Adrenal gland (tissue), 12 donors: Measurements from ENCODE around the gene PEPD. TPM values are rescaled to one million over a fixed set of nuclear protein-coding genes. Genes with fewer than 3 reads are reported as not detected.

Source experiments
- DNase-seq, 7 donors: peaks; one replicate each; pipeline ENCODE4 v3.0.0-alpha.2; 2019 to 2020
- H3K27ac ChIP-seq, 5 donors: fragments of 200-600 bp; sonication (generic) in 4 of 5; 1 replicate in 3 of 5; 2 replicates in 2 of 5; pipeline versions ENCODE4 v1.5.1 to v1.8.0; 2016 to 2020; ENCODE audit warnings: mild to moderate bottlenecking in 1 of 5
- H3K27me3 ChIP-seq: fragments of 200-600 bp; 2 replicates; pipeline ENCODE4 v1.8.0; 2021
- H3K36me3 ChIP-seq, 2 donors: fragments of 200-600 bp; replicated peaks in 1 of 2; 1 replicate in 1 of 2; 2 replicates in 1 of 2; pipeline versions ENCODE4 v1.5.1 to v1.8.0; 2018 to 2022
- H3K4me1 ChIP-seq, 2 donors: fragments of 200-600 bp; replicated peaks in 1 of 2; 1 replicate in 1 of 2; 2 replicates in 1 of 2; pipeline versions ENCODE4 v1.5.1 to v1.8.0; 2018 to 2021
- H3K4me3 ChIP-seq, 4 donors: fragments of 200-600 bp; sonication (generic) in 3 of 4; one replicate each; pipeline ENCODE4 v1.5.1; 2016 to 2018
- H3K9me3 ChIP-seq, 3 donors: fragments of 200-600 bp; sonication (generic) in 1 of 3; replicated peaks in 1 of 3; 1 replicate in 2 of 3; 2 replicates in 1 of 3; pipeline versions ENCODE4 v1.5.1 to v1.8.0; 2016 to 2021
- POLR2A ChIP-seq, 2 donors: fragments of 450-650 bp; IDR thresholded peaks; one replicate each; pipeline ENCODE4 v1.6.1; 2017; ENCODE audit warnings: antibody characterized with exemption in 2 of 2, mild to moderate bottlenecking in 2 of 2, moderate library complexity in 1 of 2
- WGBS, 4 donors: extraction: QIAGEN DNeasy Blood & Tissue Kit in 2 of 4; methylation state at CpG; one replicate each; pipeline versions ENCODE4 v1.1.5 to v1.1.7; 2013 to 2017; 5-methylcytosine and 5-hydroxymethylcytosine counted together
- intact Hi-C, 2 donors: fragments of 100-400 bp; cut with DNase I; formaldehyde crosslinking; loops; one replicate each; pipeline versions ENCODE4 v1.14.1 to v1.15.0; 2022 to 2023
- polyA plus RNA-seq, 3 donors: library from polyadenylated mRNA; stranded (reverse); fragments of 200-250 nt in 2 of 3; fragments of 350-450 nt in 1 of 3; fragmentation: Illumina TruSeq in 1 of 3; extraction: RNeasy Lipid Tissue Mini Kit (QIAGEN cat#74804) in 1 of 3; gene quantifications; one replicate each; pipeline ENCODE4 v1.2.3, GENCODE V29; 2013 to 2014
- total RNA-seq, 9 donors: library from RNA; depleted of rRNA in 4 of 9; stranded (reverse); fragments of >200 nt in 4 of 9; fragments of 120-200 nt in 1 of 9; fragmentation: NEBNext Ultra II Directional in 1 of 9; extraction: Animal tissue kit (Norgen Biotek cat#: 25700) in 1 of 9; gene quantifications; one replicate each; pipeline versions ENCODE4 v1.1.0 to v1.2.4, GENCODE V29; 2013 to 2023
- TF ChIP-seq, protein P1 (sequence below), 6 experiments: fragments of 450-650 bp in 4 of 6; fragments of 200-600 bp in 2 of 6; sonication (generic) in 1 of 6; IDR thresholded peaks; 1 replicate in 5 of 6; 2 replicates in 1 of 6; pipeline versions ENCODE4 v1.5.1 to v1.8.0; 2016 to 2021; ENCODE audit warnings: antibody characterized with exemption in 6 of 6, mild to moderate bottlenecking in 2 of 6, moderate library complexity in 1 of 6
- donor health status: healthy with polysubstance abuse.
- donor health status: Bipolar disorder and iron deficiency.
- donor health status: DM: yes; HTN: yes; CAD: no.
- donor health status: DM: no; HTN: no; CAD: no.
- donor health status: DM: no; HTN: no; CAD: no.
- donor health status: DM: yes; HTN: yes; CAD: no.

PEPD gene
- total and polyA plus RNA-seq, 12 donors, result 24.4 to 311 (median 116) TPM

DNA sequence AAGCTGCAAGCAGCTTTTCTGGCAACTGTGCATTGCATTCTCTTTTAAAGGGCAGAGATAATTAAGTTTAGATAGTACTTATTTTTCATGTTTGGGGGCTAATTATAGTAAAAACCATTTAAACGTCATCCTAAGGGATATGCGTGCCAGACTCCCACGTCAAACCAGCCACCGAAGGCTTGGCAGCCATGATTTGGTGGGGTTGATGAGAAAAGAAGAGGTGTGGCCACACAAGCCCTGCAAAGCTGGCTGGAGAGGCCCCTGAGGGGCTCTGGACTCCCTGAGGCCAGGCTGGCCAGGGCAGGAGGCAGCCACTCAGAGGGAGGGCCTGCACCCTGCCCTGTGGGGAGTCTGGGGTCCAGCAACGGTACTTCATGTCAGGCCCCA lies 17.5 kb downstream of the PEPD start:
- 86 to 92% (median 88%) methylated on average over 5 of the region's 5 CpGs for WGBS, 4 donors
- DNase-seq, result no peak
- peaks cover 0 to 19% of the 10 kb centered on the region in 2 donors for H3K36me3 ChIP-seq

DNA sequence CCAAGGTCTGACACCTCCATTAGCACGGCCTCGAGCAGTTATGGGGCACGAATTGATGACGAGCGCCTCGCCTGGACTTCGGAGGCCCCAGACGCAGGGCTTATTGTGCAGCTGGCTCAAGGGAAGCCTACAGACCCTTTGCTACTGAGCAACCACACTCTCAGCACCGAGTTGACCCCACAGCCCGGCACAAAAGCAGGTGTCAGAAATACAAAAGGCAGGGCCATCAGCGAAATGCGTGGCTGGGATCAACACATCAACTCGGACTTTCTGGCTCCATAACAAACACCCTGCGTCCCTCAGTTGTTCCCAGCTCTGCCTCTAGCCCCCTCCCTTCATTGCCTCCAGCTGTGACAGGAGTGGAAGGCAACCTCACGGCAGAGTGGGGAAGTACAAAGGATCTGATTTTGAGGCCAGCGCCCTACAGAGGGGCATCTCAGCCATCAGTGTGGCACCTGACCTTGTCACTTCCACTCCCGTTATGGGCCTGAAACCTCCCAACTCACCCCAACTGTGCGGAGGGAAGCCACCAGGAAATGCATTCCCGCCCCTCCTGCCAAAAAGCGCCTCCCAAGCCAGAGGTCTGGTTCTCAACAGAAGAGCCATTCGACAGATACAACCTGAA lies 18.0 kb downstream of the PEPD start:
- Histone ChIP-seq H3K4me3 (no peak overlapping the region), H3K27ac (peak overlapping the region in 1 of 5 donors; percentile 17), H3K9me3 (no peaks in the 10 kb centered on the region), H3K4me1 (no peaks in the 10 kb centered on the region), H3K27me3 (no peaks in the 10 kb centered on the region), H3K36me3 (peaks cover 0 to 20% of the 10 kb centered on the region in 2 donors)
- intact Hi-C loops, result no loop called here
- peak in 1 of 7 donors; percentile 0 for DNase-seq
- TF ChIP-seq, protein P1, sequence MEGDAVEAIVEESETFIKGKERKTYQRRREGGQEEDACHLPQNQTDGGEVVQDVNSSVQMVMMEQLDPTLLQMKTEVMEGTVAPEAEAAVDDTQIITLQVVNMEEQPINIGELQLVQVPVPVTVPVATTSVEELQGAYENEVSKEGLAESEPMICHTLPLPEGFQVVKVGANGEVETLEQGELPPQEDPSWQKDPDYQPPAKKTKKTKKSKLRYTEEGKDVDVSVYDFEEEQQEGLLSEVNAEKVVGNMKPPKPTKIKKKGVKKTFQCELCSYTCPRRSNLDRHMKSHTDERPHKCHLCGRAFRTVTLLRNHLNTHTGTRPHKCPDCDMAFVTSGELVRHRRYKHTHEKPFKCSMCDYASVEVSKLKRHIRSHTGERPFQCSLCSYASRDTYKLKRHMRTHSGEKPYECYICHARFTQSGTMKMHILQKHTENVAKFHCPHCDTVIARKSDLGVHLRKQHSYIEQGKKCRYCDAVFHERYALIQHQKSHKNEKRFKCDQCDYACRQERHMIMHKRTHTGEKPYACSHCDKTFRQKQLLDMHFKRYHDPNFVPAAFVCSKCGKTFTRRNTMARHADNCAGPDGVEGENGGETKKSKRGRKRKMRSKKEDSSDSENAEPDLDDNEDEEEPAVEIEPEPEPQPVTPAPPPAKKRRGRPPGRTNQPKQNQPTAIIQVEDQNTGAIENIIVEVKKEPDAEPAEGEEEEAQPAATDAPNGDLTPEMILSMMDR (IDR thresholded peaks at IDR 0.05), result no peak
- no peak for TF ChIP-seq POLR2A (IDR thresholded peaks at IDR 0.05)
- WGBS, 4 donors, result 82 to 93% (median 87%) methylated on average over 18 to 21 of the region's 21 CpGs

More for the DNA sequence above, 17.5 kb downstream of the PEPD start:
- Histone ChIP-seq H3K4me3 (no peak overlapping the region), H3K9me3 (no peaks in the 10 kb centered on the region), H3K27ac (peak overlapping the region in 1 of 5 donors; percentile 3), H3K27me3 (no peaks in the 10 kb centered on the region), H3K4me1 (no peaks in the 10 kb centered on the region)
- TF ChIP-seq POLR2A (IDR thresholded peaks at IDR 0.05), result no peak
- TF ChIP-seq, protein P1 (IDR thresholded peaks at IDR 0.05), result no peak
- intact Hi-C loops, result no loop called here

DNA sequence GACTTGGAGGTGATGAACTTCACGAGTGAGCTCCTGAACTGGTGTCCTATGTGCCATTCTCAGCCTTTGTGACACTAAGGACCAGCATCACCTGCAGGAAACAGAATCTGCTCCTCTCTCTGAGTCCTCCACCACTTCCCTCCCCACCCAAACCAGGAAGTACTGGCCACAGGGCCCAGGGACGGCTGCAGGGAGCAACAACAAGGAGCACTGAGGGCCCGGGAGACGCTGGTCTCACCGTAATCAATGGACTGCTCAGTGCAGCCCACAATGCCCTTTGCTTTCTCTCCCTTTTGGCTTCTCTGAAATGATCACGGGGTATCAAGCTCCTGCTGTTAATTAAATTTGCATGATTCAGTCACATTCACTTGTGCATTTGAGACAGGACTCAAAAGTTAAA lies 18.6 kb downstream of the PEPD start:
- Histone ChIP-seq H3K4me1 (no peaks in the 10 kb centered on the region), H3K27ac (no peak overlapping the region), H3K27me3 (no peaks in the 10 kb centered on the region), H3K36me3 (peaks cover 0 to 20% of the 10 kb centered on the region in 2 donors), H3K4me3 (no peak overlapping the region), H3K9me3 (no peaks in the 10 kb centered on the region)
- intact Hi-C loops, result no loop called here
- DNase-seq, result peak in 1 of 7 donors; percentile 0
- no peak for TF ChIP-seq POLR2A (IDR thresholded peaks at IDR 0.05)
- TF ChIP-seq, protein P1 (IDR thresholded peaks at IDR 0.05), result no peak
- 85 to 94% (median 91%) methylated on average over 6 of the region's 6 CpGs for WGBS, 4 donors

DNA sequence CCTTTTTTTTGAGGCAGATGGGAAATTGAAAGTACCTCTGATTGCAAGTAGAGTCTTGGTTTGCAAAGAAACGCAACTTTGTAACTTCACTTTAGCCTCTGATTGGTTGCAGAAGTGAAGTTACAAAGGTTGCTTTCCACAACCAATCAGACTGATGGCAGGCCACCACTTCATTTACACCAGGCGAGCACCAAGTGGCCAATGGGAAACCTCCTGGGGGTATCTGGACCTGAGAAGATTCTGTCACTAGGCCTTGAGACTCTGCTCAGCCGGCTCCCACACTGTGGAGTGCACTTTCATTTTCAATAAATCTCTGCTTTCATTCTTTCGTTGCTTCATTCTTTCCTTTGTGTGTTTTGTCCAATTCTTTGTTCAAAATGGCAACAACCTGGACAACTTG lies 19.1 kb downstream of the PEPD start:
- H3K36me3 ChIP-seq, result peaks cover 0 to 20% of the 10 kb centered on the region in 2 donors
- H3K4me1 ChIP-seq, result no peaks in the 10 kb centered on the region
- no peaks in the 10 kb centered on the region for H3K9me3 ChIP-seq
- peak in 1 of 7 donors; percentile 2 for DNase-seq
- WGBS, 4 donors, result 88 to 95% (median 91%) methylated on average over 4 of the region's 4 CpGs
- H3K4me3 ChIP-seq, result no peak overlapping the region
- no peak overlapping the region for H3K27ac ChIP-seq
- intact Hi-C loops, result no loop called here
- H3K27me3 ChIP-seq, result no peaks in the 10 kb centered on the region
- TF ChIP-seq POLR2A (IDR thresholded peaks at IDR 0.05), result no peak
- TF ChIP-seq, protein P1 (IDR thresholded peaks at IDR 0.05), result no peak
